IPS-18c (cell line): ENCODE data around the gene MYO6.

Source experiments
- H3K4me3 ChIP-seq: 2 replicates; pipeline ENCODE4 v1.7.0; 2013; ENCODE audit warnings: low read depth, mild to moderate bottlenecking, low read length, moderate library complexity; ENCODE audit not compliant: insufficient read depth
- H3K9me3 ChIP-seq: one replicate; pipeline ENCODE4 v1.6.1; 2013; ENCODE audit warnings: mild to moderate bottlenecking, low read length, moderate library complexity; ENCODE audit not compliant: control insufficient read depth, insufficient read depth

The MYO6 gene

DNA sequence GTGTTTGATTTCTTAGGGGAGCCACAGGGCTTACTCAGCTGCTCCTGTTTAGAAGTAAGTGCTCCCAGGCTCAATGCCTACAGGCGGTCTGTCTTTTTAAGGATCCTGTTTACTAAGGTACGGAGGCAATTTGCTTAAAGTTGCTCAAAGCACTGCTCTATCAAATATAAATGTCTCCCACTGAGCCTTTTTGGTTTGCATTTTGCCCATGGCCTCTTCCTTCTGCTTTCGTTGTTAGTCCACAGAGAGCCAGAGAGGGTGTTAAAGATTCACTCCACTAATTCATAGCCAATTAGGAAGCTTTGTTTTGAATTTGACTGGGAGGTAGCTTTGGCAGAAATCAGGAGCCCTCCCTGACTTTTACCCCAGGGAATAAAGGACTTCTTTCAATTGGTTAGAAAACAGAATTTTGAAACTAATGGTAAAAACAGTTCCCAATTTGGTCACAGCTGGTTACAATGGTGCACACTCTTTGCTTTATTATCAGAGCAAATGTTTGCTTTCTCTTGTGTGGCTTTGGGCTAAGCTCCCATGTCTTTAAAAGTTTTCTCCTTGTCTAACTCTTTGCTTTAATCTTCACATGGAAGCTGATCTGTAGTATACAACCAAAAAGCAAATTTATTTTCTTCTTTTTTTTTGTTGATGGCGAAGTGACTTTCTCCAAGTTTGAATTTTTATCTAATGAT is 197.2 kb downstream of the MYO6 start:
- Histone ChIP-seq H3K4me3 (no peak overlapping the region), H3K9me3 (no peaks in the 10 kb centered on the region)

GRCh38 chr6:75947935-75948334 is 198.9 kb downstream of the MYO6 start:
- Histone ChIP-seq H3K4me3 (no peak overlapping the region), H3K9me3 (no peaks in the 10 kb centered on the region)

- Histone ChIP-seq H3K4me3 (no peak overlapping the region), H3K9me3 (no peaks in the 10 kb centered on the region)
These were observed 203.1 kb downstream of the MYO6 start for GRCh38 chr6:75952128-75952527.

DNA sequence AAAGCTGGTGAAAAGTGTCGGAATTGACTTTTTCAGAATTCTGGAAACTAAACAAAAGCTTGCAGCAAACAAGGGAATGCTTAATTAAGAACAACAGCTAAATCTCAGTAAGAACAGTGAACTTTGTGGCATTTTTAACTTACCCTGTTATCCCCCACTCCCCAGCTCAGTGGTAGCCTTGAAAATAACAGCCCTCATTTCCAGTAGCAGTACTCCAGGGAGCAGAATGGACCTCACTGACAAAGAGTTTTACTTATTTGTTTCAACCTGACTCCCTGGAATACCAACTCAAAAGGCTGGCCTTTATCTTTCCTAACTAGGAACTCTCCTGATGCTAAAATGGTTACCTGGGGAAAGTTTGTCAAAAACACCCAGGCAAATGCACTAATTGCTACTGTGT is 214.5 kb downstream of the MYO6 start:
- Histone ChIP-seq H3K9me3 (no peaks in the 10 kb centered on the region), H3K4me3 (no peak overlapping the region)

- H3K4me3 ChIP-seq: no peak overlapping the region
- H3K9me3 ChIP-seq: no peaks in the 10 kb centered on the region
These were observed 219.1 kb downstream of the MYO6 start for GRCh38 chr6:75968143-75968542.
